ENCODE measurements around the gene G6PC2.

DNA sequence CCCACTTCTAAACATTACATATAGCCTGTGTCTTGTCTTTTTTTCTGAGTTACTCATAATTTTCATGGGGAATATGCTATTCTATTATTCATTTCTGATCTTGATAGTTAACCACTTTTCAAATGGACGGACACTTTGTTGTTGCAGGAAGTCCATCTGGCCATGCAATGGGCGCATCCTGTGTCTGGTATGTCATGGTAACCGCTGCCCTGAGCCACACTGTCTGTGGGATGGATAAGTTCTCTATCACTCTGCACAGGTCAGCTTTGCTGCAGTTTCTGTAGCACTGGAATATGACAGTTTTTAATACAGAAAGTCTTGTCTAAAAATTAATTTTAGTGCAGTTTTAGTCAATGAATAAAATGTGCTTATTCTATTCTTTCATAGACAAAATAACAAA, 3.3 kb downstream of the G6PC2 start:
- TF ChIP-seq EZH2 (IDR thresholded peaks at IDR 0.05; ENCODE audit: borderline replicate concordance, low read length): no peak
- TF ChIP-seq, protein P1, sequence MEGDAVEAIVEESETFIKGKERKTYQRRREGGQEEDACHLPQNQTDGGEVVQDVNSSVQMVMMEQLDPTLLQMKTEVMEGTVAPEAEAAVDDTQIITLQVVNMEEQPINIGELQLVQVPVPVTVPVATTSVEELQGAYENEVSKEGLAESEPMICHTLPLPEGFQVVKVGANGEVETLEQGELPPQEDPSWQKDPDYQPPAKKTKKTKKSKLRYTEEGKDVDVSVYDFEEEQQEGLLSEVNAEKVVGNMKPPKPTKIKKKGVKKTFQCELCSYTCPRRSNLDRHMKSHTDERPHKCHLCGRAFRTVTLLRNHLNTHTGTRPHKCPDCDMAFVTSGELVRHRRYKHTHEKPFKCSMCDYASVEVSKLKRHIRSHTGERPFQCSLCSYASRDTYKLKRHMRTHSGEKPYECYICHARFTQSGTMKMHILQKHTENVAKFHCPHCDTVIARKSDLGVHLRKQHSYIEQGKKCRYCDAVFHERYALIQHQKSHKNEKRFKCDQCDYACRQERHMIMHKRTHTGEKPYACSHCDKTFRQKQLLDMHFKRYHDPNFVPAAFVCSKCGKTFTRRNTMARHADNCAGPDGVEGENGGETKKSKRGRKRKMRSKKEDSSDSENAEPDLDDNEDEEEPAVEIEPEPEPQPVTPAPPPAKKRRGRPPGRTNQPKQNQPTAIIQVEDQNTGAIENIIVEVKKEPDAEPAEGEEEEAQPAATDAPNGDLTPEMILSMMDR (IDR thresholded peaks at IDR 0.05; ENCODE audit: low read length): no peak

Data from OCI-LY1 (cell line).